Activated CD8-positive, alpha-beta memory T cell treated with anti-CD3 and anti-CD28 coated beads for 36 hours (primary cell): ENCODE data around the gene SEC24A. TPM values are rescaled to one million over a fixed set of nuclear protein-coding genes. Genes with fewer than 3 reads are reported as not detected.

ENCODE experiments used
- total RNA-seq, 2 experiments: library from RNA; stranded (reverse); gene quantifications; one replicate each; pipeline ENCODE4 v1.2.3, GENCODE V29; 2021

Gene SEC24A
- total RNA-seq, 2 experiments from 2014 or later, result 21.8 to 23.5 TPM

Other genes with a start within 250 kb of the SEC24A start
- gene CDKN2AIPNL, start 236.9 kb upstream of the SEC24A start, total RNA-seq, result 10 to 100 TPM; 42.3 to 44.7 TPM
- gene JADE2, start 123.1 kb upstream of the SEC24A start, total RNA-seq, result 10 to 100 TPM; 71.5 to 74.2 TPM
- 10 to 100 TPM; 55.4 to 58.5 TPM for gene SAR1B, start 16.0 kb upstream of the SEC24A start, total RNA-seq
- gene CAMLG, start 89.8 kb downstream of the SEC24A start, total RNA-seq, result 10 to 100 TPM; 22.6 to 24.7 TPM
- gene DDX46, start 110.0 kb downstream of the SEC24A start, total RNA-seq, result 10 to 100 TPM; 80.4 to 81.7 TPM
- 10 to 100 TPM; 26.2 to 29.2 TPM for gene C5orf24, start 197.2 kb downstream of the SEC24A start, total RNA-seq
- gene TXNDC15, start 225.6 kb downstream of the SEC24A start, total RNA-seq, result 10 to 100 TPM; 33.7 to 43.3 TPM